ENCODE data around the gene HCN1. TPM values are rescaled to one million over a fixed set of nuclear protein-coding genes. Genes with fewer than 3 reads are reported as not detected.

HCN1 gene
- total RNA-seq, 1 donor from 2014 or later = 1.7 TPM

GRCh38 chr5:45262061-45262590, 434.1 kb downstream of the HCN1 start:
- H3K4me1 Mint-ChIP-seq (ENCODE audit: unreplicated experiment) = no peaks in the 10 kb centered on the region
- no peak overlapping the region for H3K27ac Mint-ChIP-seq
- no peaks in the 10 kb centered on the region for H3K36me3 Mint-ChIP-seq
- no peaks in the 10 kb centered on the region for H3K27me3 Mint-ChIP-seq
- no peak for TF ChIP-seq CTCF (conservative IDR thresholded peaks at IDR 0.05)
- DNase-seq (ENCODE audit: extremely low spot score, unreplicated experiment) = no peak
- no peak overlapping the region for H3K4me3 Mint-ChIP-seq
- no peaks in the 10 kb centered on the region for H3K9me3 Mint-ChIP-seq

- no peak overlapping the region for H3K4me3 Mint-ChIP-seq
- no peak overlapping the region for H3K27ac Mint-ChIP-seq
- no peaks in the 10 kb centered on the region for H3K4me1 Mint-ChIP-seq (ENCODE audit: unreplicated experiment)
- no peak for TF ChIP-seq CTCF (conservative IDR thresholded peaks at IDR 0.05)
- no peaks in the 10 kb centered on the region for H3K27me3 Mint-ChIP-seq
- H3K36me3 Mint-ChIP-seq = no peaks in the 10 kb centered on the region
- H3K9me3 Mint-ChIP-seq = no peaks in the 10 kb centered on the region
- DNase-seq (ENCODE audit: extremely low spot score, unreplicated experiment) = no peak
These were observed 435.1 kb downstream of the HCN1 start for GRCh38 chr5:45261125-45261524.

GRCh38 chr5:45260292-45260691, 435.9 kb downstream of the HCN1 start:
- H3K27me3 Mint-ChIP-seq = no peaks in the 10 kb centered on the region
- DNase-seq (ENCODE audit: extremely low spot score, unreplicated experiment) = no peak

GRCh38 chr5:45252978-45253377, 443.2 kb downstream of the HCN1 start:
- Mint-ChIP-seq H3K27ac (no peak overlapping the region), H3K36me3 (no peaks in the 10 kb centered on the region), H3K4me1 (ENCODE audit: unreplicated experiment) (no peaks in the 10 kb centered on the region), H3K4me3 (no peak overlapping the region), H3K27me3 (no peaks in the 10 kb centered on the region), H3K9me3 (no peaks in the 10 kb centered on the region)
- no peak for TF ChIP-seq CTCF (conservative IDR thresholded peaks at IDR 0.05)
- DNase-seq (ENCODE audit: extremely low spot score, unreplicated experiment) = no peak

More at GRCh38 chr5:45260292-45260691, 435.9 kb downstream of the HCN1 start:
- Mint-ChIP-seq H3K36me3 (no peaks in the 10 kb centered on the region), H3K4me1 (ENCODE audit: unreplicated experiment) (no peaks in the 10 kb centered on the region), H3K9me3 (no peaks in the 10 kb centered on the region), H3K27ac (no peak overlapping the region), H3K4me3 (no peak overlapping the region)
- no peak for TF ChIP-seq CTCF (conservative IDR thresholded peaks at IDR 0.05)

GRCh38 chr5:45252541-45252940, 443.6 kb downstream of the HCN1 start:
- no peaks in the 10 kb centered on the region for H3K9me3 Mint-ChIP-seq
- DNase-seq (ENCODE audit: extremely low spot score, unreplicated experiment) = no peak
- no peak overlapping the region for H3K4me3 Mint-ChIP-seq
- H3K4me1 Mint-ChIP-seq (ENCODE audit: unreplicated experiment) = no peaks in the 10 kb centered on the region
- no peaks in the 10 kb centered on the region for H3K27me3 Mint-ChIP-seq
- no peaks in the 10 kb centered on the region for H3K36me3 Mint-ChIP-seq
- no peak for TF ChIP-seq CTCF (conservative IDR thresholded peaks at IDR 0.05)
- H3K27ac Mint-ChIP-seq = no peak overlapping the region

GRCh38 chr5:45225571-45226031, 470.6 kb downstream of the HCN1 start:
- H3K36me3 Mint-ChIP-seq = no peaks in the 10 kb centered on the region
- no peaks in the 10 kb centered on the region for H3K27me3 Mint-ChIP-seq

More at GRCh38 chr5:45225571-45226031, 470.6 kb downstream of the HCN1 start:
- no peaks in the 10 kb centered on the region for H3K4me1 Mint-ChIP-seq (ENCODE audit: unreplicated experiment)
- DNase-seq (ENCODE audit: extremely low spot score, unreplicated experiment) = no peak
- no peaks in the 10 kb centered on the region for H3K9me3 Mint-ChIP-seq
- no peak overlapping the region for H3K27ac Mint-ChIP-seq
- no peak for TF ChIP-seq CTCF (conservative IDR thresholded peaks at IDR 0.05)
- no peak overlapping the region for H3K4me3 Mint-ChIP-seq
